Subcutaneous adipose tissue (tissue), 4 donors: ENCODE results near the gene PAK1IP1. TPM values are rescaled to one million over a fixed set of nuclear protein-coding genes. Genes with fewer than 3 reads are reported as not detected.

Experiments used
- CTCF ChIP-seq: fragments of 450-650 bp; IDR thresholded peaks from one replicate; pipeline ENCODE4 v1.5.1; 2016; ENCODE audit warnings: low read depth, mild to moderate bottlenecking, control low read depth, antibody characterized with exemption, moderate library complexity
- total RNA-seq, 4 donors: library from RNA; depleted of rRNA; stranded (reverse); fragments of >200 nt; gene quantifications; one replicate each; pipeline ENCODE4 v1.1.0, GENCODE V29; 2016

The PAK1IP1 gene
- total RNA-seq, 4 donors from 2014 or later, result 5.8 to 23.8 (median 10.0) TPM

- TF ChIP-seq CTCF, result no peak
These were observed 7.9 kb upstream of the PAK1IP1 start for GRCh38 chr6:10686901-10687300.

- no peak for TF ChIP-seq CTCF
These were observed 7.2 kb upstream of the PAK1IP1 start for GRCh38 chr6:10687582-10687981.

- no peak for TF ChIP-seq CTCF
These were observed 3.9 kb upstream of the PAK1IP1 start for GRCh38 chr6:10690651-10691445.

GRCh38 chr6:10692965-10693538, 1.7 kb upstream of the PAK1IP1 start:
- no peak for TF ChIP-seq CTCF

- no peak for TF ChIP-seq CTCF
These were observed 400 bp downstream of the PAK1IP1 start for GRCh38 chr6:10695086-10695657.

GRCh38 chr6:10696655-10697054, 1.9 kb downstream of the PAK1IP1 start:
- TF ChIP-seq CTCF, result no peak

- TF ChIP-seq CTCF, result no peak
These were observed 19.2 kb downstream of the PAK1IP1 start for GRCh38 chr6:10713962-10714361.
